ENCODE results near the gene FERMT1.
"Not testable (repeated sequence)": the region's sequence is repeated elsewhere in the genome, so short reads cannot be mapped to it uniquely, and the experiment has no call there.

The FERMT1 gene

GRCh38 chr20:6115221-6115895 lies 7.5 kb downstream of the FERMT1 start:
- DNase-seq (ENCODE audit: low read depth in 2 of 2): no peak

- no peak for DNase-seq (ENCODE audit: low read depth in 2 of 2)
These were observed 8.1 kb downstream of the FERMT1 start for GRCh38 chr20:6114696-6115095.

- DNase-seq (ENCODE audit: low read depth in 2 of 2): no peak
These were observed 8.9 kb downstream of the FERMT1 start for GRCh38 chr20:6113951-6114350.

GRCh38 chr20:6112965-6113364 lies 9.9 kb downstream of the FERMT1 start:
- not testable (repeated sequence) for DNase-seq (ENCODE audit: low read depth in 2 of 2)

GRCh38 chr20:6108330-6108729 lies 14.5 kb downstream of the FERMT1 start:
- no peak for DNase-seq (ENCODE audit: low read depth in 2 of 2)

- DNase-seq (ENCODE audit: low read depth in 2 of 2): no peak
These were observed 18.2 kb downstream of the FERMT1 start for GRCh38 chr20:6104493-6105188.

- no peak for DNase-seq (ENCODE audit: low read depth in 2 of 2)
These were observed 19.5 kb downstream of the FERMT1 start for GRCh38 chr20:6103301-6103700.

- no peak for DNase-seq (ENCODE audit: low read depth in 2 of 2)
These were observed 21.5 kb downstream of the FERMT1 start for GRCh38 chr20:6101346-6101745.

GRCh38 chr20:6100246-6100645 lies 22.6 kb downstream of the FERMT1 start:
- no peak for DNase-seq (ENCODE audit: low read depth in 2 of 2)

GRCh38 chr20:6099819-6100218 lies 23.0 kb downstream of the FERMT1 start:
- no peak for DNase-seq (ENCODE audit: low read depth in 2 of 2)

- DNase-seq (ENCODE audit: low read depth in 2 of 2): no peak
These were observed 27.4 kb downstream of the FERMT1 start for GRCh38 chr20:6095409-6095808.

- DNase-seq (ENCODE audit: low read depth in 2 of 2): no peak
These were observed 28.3 kb downstream of the FERMT1 start for GRCh38 chr20:6094565-6094964.

GRCh38 chr20:6094063-6094462 lies 28.8 kb downstream of the FERMT1 start:
- no peak for DNase-seq (ENCODE audit: low read depth in 2 of 2)

GRCh38 chr20:6091661-6092060 lies 31.2 kb downstream of the FERMT1 start:
- no peak for DNase-seq (ENCODE audit: low read depth in 2 of 2)

- DNase-seq (ENCODE audit: low read depth in 2 of 2): no peak
These were observed 36.0 kb downstream of the FERMT1 start for GRCh38 chr20:6086868-6087267.

- no peak for DNase-seq (ENCODE audit: low read depth in 2 of 2)
These were observed 38.9 kb downstream of the FERMT1 start for GRCh38 chr20:6083926-6084325.

GRCh38 chr20:6081236-6081635 lies 41.6 kb downstream of the FERMT1 start:
- DNase-seq (ENCODE audit: low read depth in 2 of 2): no peak

GRCh38 chr20:6079016-6079415 lies 43.8 kb downstream of the FERMT1 start:
- no peak for DNase-seq (ENCODE audit: low read depth in 2 of 2)

- no peak for DNase-seq (ENCODE audit: low read depth in 2 of 2)
These were observed 47.2 kb downstream of the FERMT1 start for GRCh38 chr20:6075428-6076219.

- no peak for DNase-seq (ENCODE audit: low read depth in 2 of 2)
These were observed 48.0 kb downstream of the FERMT1 start for GRCh38 chr20:6074784-6075183.

- DNase-seq (ENCODE audit: low read depth in 2 of 2): no peak
These were observed 48.7 kb downstream of the FERMT1 start for GRCh38 chr20:6074145-6074561.

GRCh38 chr20:6070829-6071695 lies 51.8 kb downstream of the FERMT1 start:
- DNase-seq (ENCODE audit: low read depth in 2 of 2): no peak
